GM12878 (cell line): ENCODE data around the gene DPP6. TPM values are rescaled to one million over a fixed set of nuclear protein-coding genes. Genes with fewer than 3 reads are reported as not detected.

Source experiments
- ATAC-seq: fragments of 200-7000 bp; cut with Tn5 transposase; 3 replicates; pipeline ENCODE4 v1.9.1; 2020; ENCODE audit warnings: mild to moderate bottlenecking, moderate library complexity
- BruUV-seq: library from RNA; stranded (reverse); fragments of 400-500 nt; replicated peaks from 2 replicates; lab custom pipeline; 2021; lab: Mats Ljungman, UMichigan
- CTCF ChIA-PET: fragments of 300-600 bp; sonication (Branson Sonifier 250); formaldehyde crosslinking; extraction: SDS; loops from one replicate; lab custom pipeline; 2021; ENCODE audit warnings: inconsistent platforms; lab: Yijun Ruan, JAX
- POLR2A ChIA-PET: fragments of 350-600 bp; formaldehyde crosslinking; extraction: SDS; loops from one replicate; lab custom pipeline; 2021; ENCODE audit warnings: inconsistent platforms; lab: Charles Lee
- RAD21 ChIA-PET: fragments of 300-600 bp; sonication (Branson Sonifier 250); formaldehyde crosslinking; loops from one replicate; lab custom pipeline; 2023; ENCODE audit warnings: antibody characterized with exemption; ENCODE audit not compliant: unreplicated experiment; lab: Charles Lee
- SMC1A ChIA-PET: fragments of 300-600 bp; sonication (Branson Sonifier 250); formaldehyde crosslinking; loops from one replicate; lab custom pipeline; 2023; ENCODE audit not compliant: unreplicated experiment, uncharacterized antibody; lab: Charles Lee
- DNase-seq: peaks from one replicate; pipeline ENCODE4 v3.0.0-alpha.2; 2011; ENCODE audit warnings: low read depth, low spot score
- FAIRE-seq: peaks from 3 replicates; lab custom pipeline; 2011; peaks lifted over from hg19 to GRCh38; lab: Jason Lieb, UNC
- H2AFZ ChIP-seq: 2 replicates; pipeline ENCODE4 v1.6.0; 2011; ENCODE audit warnings: low read depth, low read length, control low read depth; ENCODE audit not compliant: control insufficient read depth
- H3K27ac ChIP-seq: 2 replicates; pipeline ENCODE4 v1.5.1; 2011; ENCODE audit warnings: control low read depth; ENCODE audit not compliant: control insufficient read depth, insufficient read depth
- H3K27me3 ChIP-seq, 2 experiments: replicated peaks in 1 of 2; 2 replicates each; pipeline versions ENCODE4 v1.6.0 to v1.6.1; 2011; ENCODE audit warnings: low read length in 1 of 2; ENCODE audit not compliant: control insufficient read depth in 2 of 2, insufficient read depth in 2 of 2
- H3K36me3 ChIP-seq, 2 experiments: 2 replicates each; pipeline ENCODE4 v1.5.1; 2011; ENCODE audit warnings: low read length in 1 of 2; ENCODE audit not compliant: control insufficient read depth in 2 of 2, insufficient read depth in 2 of 2
- H3K4me1 ChIP-seq: 2 replicates; pipeline ENCODE4 v1.6.1; 2011; ENCODE audit warnings: mild to moderate bottlenecking, low read length, moderate library complexity, mixed read lengths; ENCODE audit not compliant: control insufficient read depth, insufficient read depth
- H3K4me2 ChIP-seq: 2 replicates; pipeline ENCODE4 v1.6.0; 2011; ENCODE audit warnings: control low read depth; ENCODE audit not compliant: control insufficient read depth, insufficient read depth
- H3K4me3 ChIP-seq: fragments of 200-600 bp; sonication (generic); 2 replicates; pipeline ENCODE4 v1.5.1; 2016
- H3K79me2 ChIP-seq: 2 replicates; pipeline ENCODE4 v1.6.0; 2011; ENCODE audit warnings: low read length; ENCODE audit not compliant: control insufficient read depth, insufficient read depth
- H3K9ac ChIP-seq: 2 replicates; pipeline ENCODE4 v1.8.0; 2011; ENCODE audit warnings: low read length, control low read depth, mixed read lengths; ENCODE audit not compliant: control insufficient read depth, insufficient read depth
- H3K9me3 ChIP-seq: replicated peaks from 3 replicates; pipeline ENCODE4 v1.5.1; 2011; ENCODE audit warnings: mild to moderate bottlenecking, low read length; ENCODE audit not compliant: control insufficient read depth, insufficient read depth
- H4K20me1 ChIP-seq: 2 replicates; pipeline ENCODE4 v1.6.0; 2011; ENCODE audit not compliant: control insufficient read depth, insufficient read depth
- ASH2L ChIP-seq: fragments of 300-600, 200-600 bp; sonication (generic); IDR thresholded peaks from 2 replicates; pipeline ENCODE4 v1.6.1; 2017; ENCODE audit warnings: low read depth, mild to moderate bottlenecking, borderline replicate concordance
- CBX3 ChIP-seq: fragments of 200-600 bp; sonication (generic); IDR thresholded peaks from 2 replicates; pipeline ENCODE4 v1.6.1; 2016; ENCODE audit warnings: low read depth, borderline replicate concordance
- CHD1 ChIP-seq: IDR thresholded peaks from 2 replicates; pipeline ENCODE4 v1.6.1; 2012; ENCODE audit warnings: low read depth, low read length, improper control_type of control experiment
- HDAC2 ChIP-seq: fragments of 200-600 bp; sonication (generic); IDR thresholded peaks from 2 replicates; pipeline ENCODE4 v1.6.1; 2017
- POLR2AphosphoS2 ChIP-seq: IDR thresholded peaks from 2 replicates; pipeline ENCODE4 v1.6.1; 2011; ENCODE audit warnings: low read depth, mild to moderate bottlenecking, low read length, improper control_type of control experiment, moderate library complexity
- RAD51 ChIP-seq: fragments of 450-650 bp; IDR thresholded peaks from 2 replicates; pipeline ENCODE4 v1.6.1; 2016; ENCODE audit warnings: moderate library complexity, mild to moderate bottlenecking, inconsistent platforms
- RFX5 ChIP-seq: IDR thresholded peaks from 2 replicates; pipeline ENCODE4 v1.6.1; 2011; ENCODE audit warnings: low read depth, low read length, improper control_type of control experiment
- WGBS: methylation state at CpG from one replicate; pipeline ENCODE4 v1.1.6; 2016; ENCODE audit warnings: low lambda C conversion rate; ENCODE audit not compliant: insufficient replicate concordance, insufficient coverage; ENCODE audit errors: missing lambda C conversion rate; 5-methylcytosine and 5-hydroxymethylcytosine counted together
- in situ Hi-C: fragments of 300-500 bp; cut with MboI; formaldehyde crosslinking; loops from 9 replicates; pipeline ENCODE4 v1.14.3; 2018; ENCODE audit warnings: mixed read lengths
- intact Hi-C: fragments of 100-400 bp; cut with micrococcal nuclease; formaldehyde crosslinking; loops from one replicate; pipeline ENCODE4 v1.14.2; 2022; ENCODE audit not compliant: unreplicated experiment
- polyA plus RNA-seq, 11 experiments: library from polyadenylated mRNA; depleted of rRNA in 4 of 11; unstranded in 6 of 11; stranded (reverse) in 5 of 11; fragments of >200 nt; fragmentation: Nextera tagmentation in 4 of 11; fragmentation: Illumina TruSeq in 1 of 11; extraction: Ambion mirVana in 4 of 11; extraction: Trizol in 1 of 11; gene quantifications; 1 replicate in 1 of 11; 2 replicates in 10 of 11; pipeline versions ENCODE4 v1.2.1 to v1.2.3, GENCODE V29; 2011 to 2016; ENCODE audit warnings: inconsistent platforms in 2 of 11, missing spikeins in 2 of 11, low read depth in 1 of 11
- total RNA-seq, 4 experiments: library from RNA; depleted of rRNA in 3 of 4; stranded (reverse); fragments of >200 nt in 3 of 4; fragmentation: Illumina TruSeq in 1 of 4; extraction: Trizol in 1 of 4; gene quantifications; 2 replicates each; pipeline versions ENCODE4 v1.2.1 to v1.2.3, GENCODE V29; 2013 to 2021
- TF ChIP-seq, protein P1 (sequence below): IDR thresholded peaks from 2 replicates; pipeline ENCODE4 v1.6.1; 2011; ENCODE audit warnings: borderline replicate concordance, low read depth, mild to moderate bottlenecking, moderate library complexity, mixed read lengths, low read length; ENCODE audit not compliant: insufficient read depth; ENCODE audit errors: extremely low read length
- TF ChIP-seq, protein P2 (sequence below): IDR thresholded peaks from 2 replicates; pipeline ENCODE4 v1.6.1; 2011; ENCODE audit warnings: low read depth, low read length, improper control_type of control experiment, borderline replicate concordance

Gene DPP6
- total and polyA plus RNA-seq, 10 of the 15 experiments (the other 5 are each of a cell fraction or from before 2014, with no cell fraction given): not detected

DNA sequence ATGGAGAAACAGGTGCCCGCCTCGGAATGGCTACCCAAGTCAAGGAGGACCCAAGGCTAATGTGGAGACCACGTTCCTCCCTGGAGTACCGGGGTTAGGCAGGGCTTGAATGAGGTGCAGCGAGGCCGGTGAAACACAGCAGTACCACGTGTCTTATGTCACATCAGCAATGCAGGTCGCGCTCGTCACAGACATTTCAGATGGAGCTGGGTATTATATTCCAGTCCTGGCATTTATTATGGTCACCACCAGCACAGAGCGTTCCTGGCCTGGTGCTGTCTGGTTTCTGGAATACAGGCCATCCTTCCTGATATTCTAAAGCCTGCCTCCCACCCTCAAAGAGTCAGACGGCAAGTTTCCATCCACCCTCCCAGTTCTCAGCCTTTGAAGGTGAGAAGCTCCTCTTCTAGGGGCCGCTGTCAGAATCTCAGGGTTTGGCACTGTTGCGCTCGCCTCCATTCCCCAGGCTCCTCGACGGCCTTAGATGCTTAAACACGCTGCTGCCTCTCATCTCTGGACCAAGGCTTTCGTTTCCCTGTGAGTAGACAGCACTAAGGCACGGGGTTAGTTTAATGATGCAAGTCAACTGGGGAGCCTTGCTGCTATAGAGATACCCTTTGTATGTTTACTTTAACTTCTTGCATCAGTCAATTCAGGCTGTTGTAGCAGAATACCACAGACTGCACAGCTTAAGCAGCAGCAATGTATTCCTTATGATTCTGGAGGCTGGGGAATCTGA, 377.6 kb downstream of the DPP6 start (continued):
- no peak for TF ChIP-seq HDAC2
- TF ChIP-seq, protein P1, sequence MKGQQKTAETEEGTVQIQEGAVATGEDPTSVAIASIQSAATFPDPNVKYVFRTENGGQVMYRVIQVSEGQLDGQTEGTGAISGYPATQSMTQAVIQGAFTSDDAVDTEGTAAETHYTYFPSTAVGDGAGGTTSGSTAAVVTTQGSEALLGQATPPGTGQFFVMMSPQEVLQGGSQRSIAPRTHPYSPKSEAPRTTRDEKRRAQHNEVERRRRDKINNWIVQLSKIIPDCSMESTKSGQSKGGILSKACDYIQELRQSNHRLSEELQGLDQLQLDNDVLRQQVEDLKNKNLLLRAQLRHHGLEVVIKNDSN: no peak
- TF ChIP-seq POLR2AphosphoS2: no peak
- no peak for TF ChIP-seq RAD51
- no peak for TF ChIP-seq RFX5
- TF ChIP-seq CHD1: no peak
- TF ChIP-seq CBX3: no peak
- no peak for TF ChIP-seq ASH2L

DNA sequence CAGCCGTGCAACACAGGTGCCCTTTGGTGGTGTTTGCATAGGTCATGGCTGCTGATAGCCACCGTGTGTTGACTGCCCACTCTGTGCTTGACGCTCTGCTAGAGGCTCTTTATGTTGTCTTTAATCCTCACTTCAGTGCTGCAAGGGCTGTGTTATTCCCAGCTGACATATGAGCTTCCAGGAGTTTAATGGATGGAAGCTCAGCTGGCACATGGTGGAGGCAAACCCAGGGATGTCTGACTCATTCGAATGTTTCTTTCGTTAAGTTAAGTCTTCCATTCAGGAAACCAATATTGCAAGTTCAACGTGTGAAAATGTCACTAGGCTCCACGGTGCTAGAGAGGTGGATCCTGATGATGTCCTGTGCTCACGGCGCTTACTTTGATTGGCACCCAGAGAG, 378.4 kb downstream of the DPP6 start:
- SMC1A ChIA-PET: interaction anchor here (1.0 kb wide), 1 partner anchor 9 kb away, joined by 4 read pairs; no protein-coding TSS in a partner anchor
- TF ChIP-seq, protein P2, sequence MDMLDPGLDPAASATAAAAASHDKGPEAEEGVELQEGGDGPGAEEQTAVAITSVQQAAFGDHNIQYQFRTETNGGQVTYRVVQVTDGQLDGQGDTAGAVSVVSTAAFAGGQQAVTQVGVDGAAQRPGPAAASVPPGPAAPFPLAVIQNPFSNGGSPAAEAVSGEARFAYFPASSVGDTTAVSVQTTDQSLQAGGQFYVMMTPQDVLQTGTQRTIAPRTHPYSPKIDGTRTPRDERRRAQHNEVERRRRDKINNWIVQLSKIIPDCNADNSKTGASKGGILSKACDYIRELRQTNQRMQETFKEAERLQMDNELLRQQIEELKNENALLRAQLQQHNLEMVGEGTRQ: no peak

More for the DNA sequence above, 378.4 kb downstream of the DPP6 start:
- Histone ChIP-seq H2AFZ (no peak overlapping the region), H3K4me2 (no peak overlapping the region), H3K9me3 (no peaks in the 10 kb centered on the region), H4K20me1 (no peaks in the 10 kb centered on the region), H3K27ac (no peak overlapping the region), H3K9ac (no peak overlapping the region), H3K4me3 (no peak overlapping the region), H3K4me1 (no peaks in the 10 kb centered on the region), H3K79me2 (no peaks in the 10 kb centered on the region), H3K27me3 (no peaks in the 10 kb centered on the region), H3K36me3 (no peaks in the 10 kb centered on the region)
- ATAC-seq: no peak
- in situ Hi-C loops (no loop called here), intact Hi-C loops (no loop called here)
- no peak for DNase-seq
- ChIA-PET RAD21 (no interaction called here), POLR2A (no interaction called here), CTCF (no interaction called here)
- 38% methylated on average over 9 of the region's 9 CpGs for WGBS
- no TSS peak for BruUV-seq
- no peak for FAIRE-seq
